GM18508 (cell line): ENCODE data around the gene GPC1.

Source experiments
- ATAC-seq: cut with Tn5 transposase; IDR thresholded peaks from one replicate; pipeline ENCODE4 v1.9.1; 2021; ENCODE audit warnings: moderate number of reproducible peaks; ENCODE audit not compliant: insufficient read depth, unreplicated experiment

The GPC1 gene

DNA sequence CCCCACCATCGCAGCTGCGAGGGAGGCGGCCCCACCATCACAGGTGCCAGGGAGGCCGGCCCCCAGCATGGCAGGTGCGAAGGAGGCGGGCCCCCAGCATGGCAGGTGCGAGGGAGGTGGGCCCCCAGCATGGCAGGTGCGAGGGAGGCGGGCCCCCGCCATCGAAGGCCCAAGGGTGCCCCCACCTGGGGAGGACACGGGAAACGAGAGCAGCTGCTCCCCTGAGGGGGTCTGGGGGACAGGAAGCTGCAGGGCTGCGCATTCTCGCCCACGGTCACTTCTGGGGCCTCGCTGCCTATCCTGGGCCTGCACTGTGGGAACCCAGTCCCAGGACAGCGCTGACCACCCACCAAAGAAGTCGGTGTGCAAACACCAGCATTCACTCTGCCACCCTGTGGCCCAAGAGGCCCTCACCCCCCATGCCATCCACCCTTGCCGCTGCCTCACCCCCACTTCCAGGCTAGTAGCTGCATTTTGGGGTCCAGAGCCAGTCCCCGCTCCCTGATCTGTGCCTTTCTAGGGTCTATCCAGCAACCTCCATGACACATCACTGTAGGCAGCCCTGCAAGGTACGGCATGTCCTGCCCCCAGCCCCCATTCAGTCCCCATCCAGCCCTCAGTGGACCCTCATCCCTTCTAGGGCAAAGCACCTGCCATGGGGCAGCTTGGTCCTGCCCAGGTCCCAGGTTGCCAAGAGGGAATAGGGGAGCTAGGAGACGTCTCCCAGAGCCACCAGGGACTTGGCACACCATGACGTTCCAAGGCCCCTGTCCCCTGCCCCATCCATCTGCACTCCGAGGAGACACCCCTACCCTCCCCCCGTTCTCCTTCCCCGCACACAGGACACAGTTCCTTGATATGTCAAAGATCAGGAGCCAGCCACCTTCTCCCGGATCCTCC lies 24.0 kb upstream of the GPC1 start:
- ATAC-seq: no peak

DNA sequence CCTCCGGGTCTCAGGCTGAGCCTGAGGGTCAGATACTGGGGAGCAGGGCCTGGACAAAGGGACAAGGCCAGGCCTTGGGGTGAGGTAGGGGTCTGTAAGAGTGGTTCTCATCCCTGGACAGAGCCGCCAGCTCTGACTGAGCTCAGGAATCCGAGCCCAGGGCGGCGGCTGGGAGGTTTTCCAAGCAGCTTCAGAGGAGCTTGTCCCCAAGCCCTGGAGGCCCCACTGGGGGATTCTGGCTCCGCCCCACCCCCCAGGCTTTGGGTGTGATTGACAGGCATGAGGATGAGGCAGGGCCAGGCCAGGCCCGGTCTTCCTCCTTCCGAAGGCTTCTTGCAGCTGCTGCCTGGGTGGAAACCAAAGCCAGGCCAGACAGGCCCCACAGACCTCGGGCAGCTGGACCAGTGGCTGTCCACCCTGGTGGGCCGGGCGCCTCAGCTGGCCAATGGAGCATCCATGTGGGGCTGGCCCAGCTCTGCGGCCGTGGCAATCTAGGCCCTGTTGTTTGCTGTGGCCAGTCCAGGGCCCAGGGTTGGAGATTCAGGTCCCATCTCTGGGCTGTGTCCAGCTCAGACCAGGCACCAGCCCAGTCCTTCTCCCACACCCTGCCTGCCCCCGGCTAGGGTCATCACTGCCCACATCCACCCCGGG lies 23.1 kb upstream of the GPC1 start:
- no peak for ATAC-seq

DNA sequence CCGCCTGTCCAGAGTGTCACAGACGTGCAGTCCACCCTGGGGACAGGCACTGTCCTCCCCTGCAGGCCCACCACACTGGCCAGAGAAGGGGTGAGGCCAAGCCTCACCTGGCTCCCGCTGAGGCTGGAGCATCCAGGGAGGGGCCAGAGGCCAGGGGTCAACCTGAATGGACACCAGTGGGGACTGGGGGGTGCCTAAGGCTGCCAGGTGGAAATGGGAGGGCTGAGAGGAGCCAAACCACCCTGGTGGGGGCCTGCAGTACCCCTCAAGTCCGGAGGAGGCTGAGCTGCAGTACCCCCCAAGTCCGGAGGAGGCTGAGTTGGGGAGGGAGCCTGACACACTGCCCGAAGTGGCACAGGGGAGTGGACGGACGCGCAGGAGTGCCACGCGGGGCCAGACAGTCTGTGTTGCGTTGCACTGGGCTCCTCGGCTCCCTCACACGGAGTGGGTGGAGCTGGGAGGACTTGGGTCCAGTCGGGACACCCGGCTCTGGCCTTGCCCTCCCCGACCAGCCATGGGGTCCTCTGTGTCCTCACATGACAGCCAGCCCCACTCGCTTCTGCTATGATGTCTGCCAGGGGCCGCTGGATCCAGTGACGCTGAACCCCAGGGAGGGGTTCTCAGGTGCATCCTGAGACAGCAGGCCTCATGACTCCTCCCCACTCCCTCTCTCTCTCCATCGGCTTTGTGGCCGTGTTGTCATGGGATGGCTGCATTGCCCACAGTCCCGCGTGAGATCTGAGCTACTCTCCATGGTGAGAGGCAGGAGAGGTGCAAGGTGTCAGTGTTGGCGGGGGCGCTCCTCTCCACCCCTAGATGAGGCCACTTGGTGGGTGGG lies 22.3 kb upstream of the GPC1 start:
- no peak for ATAC-seq

DNA sequence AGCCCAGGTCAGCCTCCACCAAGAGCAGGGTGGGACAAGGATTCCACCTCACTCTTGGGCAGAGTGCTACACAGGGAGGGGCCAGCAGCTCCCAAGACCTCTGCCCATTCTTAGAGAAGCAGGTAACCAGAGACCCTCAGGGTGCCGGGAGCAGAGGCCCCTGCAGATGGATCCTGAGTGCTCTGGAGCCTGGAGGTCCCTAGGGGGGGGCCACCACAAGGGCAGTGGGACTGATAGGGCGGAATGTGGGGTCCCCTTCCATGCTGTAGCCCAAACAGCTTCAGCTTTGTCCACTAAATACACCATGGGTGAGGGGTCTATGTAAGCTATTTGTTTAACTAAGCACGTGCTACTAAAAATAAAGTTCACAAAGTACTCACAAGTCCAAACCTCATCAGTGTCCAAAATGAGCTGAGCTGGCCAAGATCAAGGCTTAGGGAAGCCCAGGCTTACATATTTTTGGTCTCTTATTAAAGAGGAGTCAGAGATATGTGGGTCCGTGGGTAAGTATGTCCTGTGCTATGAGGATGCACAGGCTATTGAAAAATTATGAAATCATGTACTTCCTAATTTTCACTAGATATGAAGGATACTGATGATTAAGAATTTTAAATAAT lies 21.5 kb upstream of the GPC1 start:
- no peak for ATAC-seq

DNA sequence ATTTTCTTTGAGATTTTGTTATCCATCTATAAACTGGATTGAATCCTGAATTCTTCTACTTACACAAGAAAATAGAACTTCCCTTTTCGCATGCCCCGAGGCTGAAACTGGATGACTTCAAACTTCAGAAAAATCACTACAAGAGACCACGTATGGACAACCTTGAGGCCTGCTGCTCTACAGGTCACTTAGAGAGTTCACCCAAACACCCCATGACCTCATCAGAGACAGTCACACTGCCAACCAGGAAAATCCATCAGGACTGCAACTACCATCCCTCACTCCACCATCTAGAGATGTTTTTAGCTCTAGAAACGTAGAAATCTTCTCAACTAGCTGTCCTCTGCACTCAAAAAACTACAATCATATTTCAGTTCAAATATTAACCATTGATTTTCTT lies 18.6 kb upstream of the GPC1 start:
- no peak for ATAC-seq

DNA sequence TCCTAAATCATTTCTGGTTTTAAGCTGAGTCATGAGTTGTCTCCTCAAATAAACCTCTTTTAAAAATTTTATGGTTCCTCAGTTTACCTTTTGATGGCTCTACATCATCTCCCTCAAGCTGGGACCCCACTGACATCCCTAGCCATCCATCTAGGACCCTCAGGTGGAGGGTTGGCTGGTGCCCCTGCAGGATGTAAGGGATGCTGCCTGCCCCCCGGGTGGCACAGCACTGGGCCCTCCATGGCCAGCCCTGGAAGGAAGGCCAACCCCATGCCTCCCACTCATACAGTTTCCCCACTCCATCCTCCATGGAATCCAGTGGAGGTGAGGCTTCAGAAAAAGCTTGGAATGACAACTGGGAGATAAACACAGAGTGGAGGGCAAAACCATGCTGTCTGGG lies 17.2 kb upstream of the GPC1 start:
- no peak for ATAC-seq

GRCh38 chr2:240419271-240419670 lies 16.2 kb upstream of the GPC1 start:
- no peak for ATAC-seq

GRCh38 chr2:240419723-240420122 lies 15.7 kb upstream of the GPC1 start:
- ATAC-seq: no peak

DNA sequence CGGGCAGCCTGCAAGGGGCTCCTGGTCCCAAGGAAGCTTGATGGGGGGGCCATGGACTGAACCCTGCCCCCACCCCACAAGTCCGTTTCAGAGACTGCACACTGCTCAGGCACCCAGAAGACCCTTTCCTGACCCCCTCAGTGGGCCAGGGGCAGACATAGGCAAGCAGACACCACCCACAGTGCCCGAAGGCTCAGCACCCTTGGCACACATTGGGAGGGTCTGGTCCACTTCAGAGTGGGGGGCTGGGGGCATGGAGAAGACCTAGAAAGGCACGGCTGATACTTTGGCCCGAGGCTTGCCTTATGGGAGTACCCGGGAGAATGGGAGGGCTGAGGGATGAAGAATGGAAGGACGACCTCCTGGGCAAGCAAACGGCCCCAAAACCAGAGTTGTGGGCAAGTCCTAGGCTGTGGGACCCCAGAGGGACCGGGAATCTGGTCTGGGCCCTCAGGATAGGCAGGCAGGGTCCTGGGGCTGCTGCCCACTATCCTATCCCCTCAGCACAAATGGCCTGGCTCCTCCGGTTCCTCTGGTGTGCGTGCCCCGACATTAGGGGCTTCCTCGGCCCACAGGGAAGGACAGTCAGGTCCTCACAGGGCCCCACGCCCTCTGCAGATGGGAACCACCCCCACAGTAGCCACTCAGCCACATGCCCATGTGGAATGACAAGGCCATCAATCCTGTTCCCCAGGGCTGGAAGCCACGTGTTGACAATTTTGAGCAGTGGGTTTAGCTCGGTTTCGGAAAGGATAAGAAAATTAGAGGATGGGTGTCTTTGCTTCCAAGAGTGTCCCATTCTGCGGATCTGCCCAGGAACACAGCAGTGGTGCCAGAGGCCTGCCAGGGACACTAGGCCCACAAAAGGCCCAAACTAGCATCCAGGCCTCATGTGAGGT lies 15.0 kb upstream of the GPC1 start:
- no peak for ATAC-seq

DNA sequence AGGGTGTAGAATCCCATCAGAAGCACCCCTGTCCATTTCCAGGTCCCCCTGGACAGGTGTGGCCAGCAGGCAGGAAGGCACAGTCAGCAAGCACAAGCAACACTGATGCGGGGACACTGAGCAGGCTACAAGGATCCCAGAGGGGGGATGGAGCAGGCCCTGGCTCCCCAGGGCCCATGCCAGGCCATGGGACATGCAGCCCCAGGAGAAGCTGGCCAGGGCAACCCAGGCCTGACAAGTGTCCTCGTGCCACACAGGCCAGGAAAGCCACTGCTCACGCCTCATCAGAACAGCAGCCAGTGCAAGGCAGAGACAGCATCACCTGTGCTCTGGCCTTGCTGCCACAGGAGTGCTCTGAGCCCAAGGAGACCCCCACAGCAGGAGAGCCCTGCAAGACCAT lies 14.1 kb upstream of the GPC1 start:
- ATAC-seq: no peak

GRCh38 chr2:240422658-240423329 lies 12.7 kb upstream of the GPC1 start:
- no peak for ATAC-seq

DNA sequence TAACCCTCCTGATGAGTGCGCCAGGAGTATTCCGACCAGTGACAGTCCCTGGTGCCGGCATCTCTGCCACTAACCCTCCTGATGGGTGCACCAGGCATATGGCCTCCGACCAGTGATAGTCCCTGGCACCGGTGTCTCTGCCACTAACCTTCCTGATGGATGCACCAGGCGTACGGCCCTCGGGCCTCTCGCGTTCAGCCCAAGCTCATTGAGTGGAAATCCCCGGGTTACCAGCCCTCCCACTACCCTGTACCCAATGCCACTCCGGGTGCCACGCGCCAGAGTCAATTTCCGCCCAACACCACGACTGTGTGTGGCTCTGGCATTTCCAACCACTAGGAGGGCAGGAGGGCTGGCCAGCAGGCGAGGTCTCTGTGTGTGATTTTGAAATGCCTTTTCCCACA lies 11.7 kb upstream of the GPC1 start:
- no peak for ATAC-seq

DNA sequence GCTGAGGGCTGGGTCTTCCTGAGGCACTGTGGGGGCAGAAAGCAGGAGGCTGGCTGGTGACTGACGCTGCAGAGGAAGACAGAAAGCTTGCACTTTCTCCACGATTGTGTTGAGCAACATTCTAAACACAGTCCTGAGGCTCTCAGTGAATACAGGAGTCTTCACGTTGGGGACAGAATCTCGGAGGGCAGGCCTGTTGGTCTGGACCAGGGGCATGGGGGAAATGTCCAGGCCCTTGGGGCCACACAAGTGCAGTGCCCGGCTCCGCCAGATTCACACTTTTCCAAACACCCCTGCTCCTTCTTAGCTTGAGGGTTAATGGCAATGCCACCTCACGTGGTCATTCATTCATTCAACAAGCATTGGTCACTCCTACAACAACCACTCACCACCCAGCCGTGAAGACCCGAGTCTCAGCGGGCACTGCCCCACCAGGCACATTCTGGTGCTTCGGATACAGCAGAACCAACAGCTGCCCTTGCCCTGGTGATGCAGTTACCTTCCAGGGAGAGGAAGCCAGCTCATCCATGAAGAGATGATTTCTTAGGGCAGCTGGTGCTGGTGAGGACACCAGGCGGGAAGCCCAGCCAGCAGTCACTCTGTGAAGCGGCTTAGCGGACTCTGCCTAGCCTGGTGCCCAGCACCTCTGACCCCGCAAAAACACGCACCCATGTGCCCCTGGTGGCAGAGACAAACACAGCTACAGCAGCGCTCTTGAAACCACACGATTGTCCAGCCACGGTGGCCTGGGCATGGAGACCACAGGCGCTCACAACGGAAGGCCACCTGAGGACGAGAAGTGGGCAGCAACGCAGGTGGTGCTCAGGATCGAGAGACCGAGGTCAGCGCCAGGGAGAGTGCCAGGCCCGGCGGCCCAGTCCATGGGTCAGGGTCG lies 10.9 kb upstream of the GPC1 start:
- ATAC-seq: no peak

DNA sequence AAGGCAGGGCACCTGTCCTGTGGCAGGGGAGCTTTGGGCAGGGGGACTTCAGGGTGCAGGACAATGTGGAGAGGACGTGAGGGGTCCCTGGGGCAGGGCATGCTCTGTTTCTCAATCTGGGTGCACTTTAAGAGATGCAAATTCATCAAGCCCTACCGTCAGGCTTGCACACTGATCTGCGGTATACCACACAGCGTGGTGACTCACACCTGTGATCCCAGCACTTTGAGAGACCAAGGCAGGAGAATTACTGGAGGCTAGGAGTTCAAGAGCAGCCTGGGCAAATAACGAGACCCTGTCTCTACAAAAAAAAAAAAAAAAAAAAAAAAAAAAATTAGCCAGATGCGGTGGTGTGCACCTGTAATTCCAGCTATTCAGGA lies 10.2 kb upstream of the GPC1 start:
- no peak for ATAC-seq

DNA sequence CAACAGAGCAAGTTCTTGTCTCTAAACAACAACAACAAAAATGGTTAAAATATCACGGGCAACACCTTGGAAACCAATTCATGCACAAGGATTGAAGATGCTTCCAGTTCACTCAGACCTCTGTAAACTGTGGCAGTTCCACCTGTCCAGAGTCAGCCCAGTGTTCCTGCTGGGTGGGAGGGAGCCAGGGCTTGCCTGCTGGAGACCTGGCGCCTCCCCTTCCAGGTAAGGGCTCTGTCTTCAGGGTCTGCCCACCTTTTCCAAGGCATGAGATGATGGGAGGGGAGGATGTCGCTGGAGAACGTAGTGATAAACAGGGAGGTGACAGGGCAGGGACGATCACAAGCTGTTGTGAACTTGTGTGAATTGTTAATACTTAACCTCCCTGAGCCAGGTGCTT lies 9.8 kb upstream of the GPC1 start:
- no peak for ATAC-seq

- ATAC-seq: no peak
These were observed 8.4 kb upstream of the GPC1 start for GRCh38 chr2:240426845-240427721.

DNA sequence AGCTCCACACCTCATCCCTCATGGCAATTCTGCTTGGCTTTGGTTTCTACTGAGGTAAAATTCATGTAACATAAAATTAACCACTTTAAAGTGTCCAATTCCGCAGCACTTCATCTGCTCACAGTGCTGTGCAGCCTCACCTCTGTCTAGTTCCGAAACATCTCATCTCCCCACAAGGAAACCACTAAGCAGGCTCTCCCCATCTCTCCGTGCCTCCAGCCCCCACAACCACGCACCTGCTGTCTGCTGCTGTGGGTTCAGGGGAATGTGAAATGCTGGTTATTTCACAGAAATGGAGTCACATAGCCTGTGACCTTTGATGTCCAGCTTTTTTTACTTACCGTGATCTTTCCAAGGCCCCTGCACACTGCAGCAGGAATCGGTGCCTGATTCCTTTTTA lies 7.7 kb upstream of the GPC1 start:
- no peak for ATAC-seq
